A673 (cell line): ENCODE measurements around the gene SLC27A4. TPM values are rescaled to one million over a fixed set of nuclear protein-coding genes. Genes with fewer than 3 reads are reported as not detected.

Source experiments
- BruUV-seq: library from RNA; stranded (reverse); fragments of 400-500 nt; replicated peaks from 2 replicates; lab custom pipeline; 2021; lab: Mats Ljungman, UMichigan
- CTCF ChIA-PET: fragments of 300-600 bp; sonication (Branson Sonifier 250); formaldehyde crosslinking; loops from one replicate; lab custom pipeline; 2022; ENCODE audit warnings: antibody characterized with exemption; lab: Charles Lee
- POLR2A ChIA-PET: fragments of 300-600 bp; sonication (Branson Sonifier 250); formaldehyde crosslinking; loops from one replicate; lab custom pipeline; 2022; ENCODE audit warnings: antibody characterized with exemption; ENCODE audit not compliant: low non-redundant PET; lab: Charles Lee
- DNase-seq: peaks from one replicate; pipeline ENCODE4 v3.0.0-alpha.2; 2015; ENCODE audit warnings: low spot score
- H3K27ac ChIP-seq: fragments of 200-600 bp; sonication (generic); 2 replicates; pipeline ENCODE4 v1.5.1; 2016; ENCODE audit warnings: mixed run types, low read depth, mild to moderate bottlenecking, mixed read lengths, antibody characterized with exemption, low read length; ENCODE audit not compliant: poor library complexity, severe bottlenecking
- H3K27me3 ChIP-seq: fragments of 200-600 bp; sonication (generic); replicated peaks from 2 replicates; pipeline ENCODE4 v1.6.1; 2017; ENCODE audit warnings: mixed run types, low read depth, mild to moderate bottlenecking, mixed read lengths, antibody characterized with exemption, low read length; ENCODE audit not compliant: insufficient read depth, poor library complexity
- H3K36me3 ChIP-seq: fragments of 200-600 bp; sonication (generic); 2 replicates; pipeline ENCODE4 v1.6.1; 2016; ENCODE audit warnings: mixed run types, mild to moderate bottlenecking, mixed read lengths, antibody characterized with exemption, low read length; ENCODE audit not compliant: insufficient read depth, poor library complexity, severe bottlenecking
- H3K4me1 ChIP-seq: fragments of 200-600 bp; sonication (generic); 2 replicates; pipeline ENCODE4 v1.6.1; 2017; ENCODE audit warnings: mixed run types, mild to moderate bottlenecking, mixed read lengths, antibody characterized with exemption, low read length; ENCODE audit not compliant: insufficient read depth, poor library complexity, severe bottlenecking
- H3K4me3 ChIP-seq: fragments of 200-600 bp; sonication (generic); 2 replicates; pipeline ENCODE4 v1.5.1; 2016; ENCODE audit warnings: low read depth, mixed run types, mild to moderate bottlenecking, mixed read lengths, low read length; ENCODE audit not compliant: poor library complexity, severe bottlenecking
- H3K9me3 ChIP-seq: fragments of 200-600 bp; sonication (generic); 2 replicates; pipeline ENCODE4 v1.6.1; 2016; ENCODE audit warnings: mixed run types, low read depth, mild to moderate bottlenecking, mixed read lengths, antibody characterized with exemption, low read length; ENCODE audit not compliant: poor library complexity, severe bottlenecking
- EZH2 ChIP-seq: fragments of 200-600 bp; sonication (generic); IDR thresholded peaks from 2 replicates; pipeline ENCODE4 v1.6.1; 2017; ENCODE audit warnings: borderline replicate concordance, low read depth, mild to moderate bottlenecking, mixed read lengths, antibody characterized with exemption, low read length; ENCODE audit not compliant: poor library complexity, severe bottlenecking
- intact Hi-C: fragments of 100-400 bp; cut with micrococcal nuclease; formaldehyde crosslinking; loops from one replicate; pipeline ENCODE4 v1.10.0; 2022; ENCODE audit not compliant: unreplicated experiment
- total RNA-seq: library from RNA; stranded (reverse); gene quantifications from 2 replicates; pipeline ENCODE4 v1.2.3, GENCODE V29; 2021
- TF ChIP-seq, protein P1 (sequence below): fragments of 300-800, 200-600 bp; sonication (generic); conservative IDR thresholded peaks from 2 replicates; pipeline ENCODE4 v1.5.1; 2017; ENCODE audit warnings: low read depth, mild to moderate bottlenecking, antibody characterized with exemption, low read length, moderate library complexity, mixed read lengths

The SLC27A4 gene
- total RNA-seq, 1 experiment from 2014 or later, result 39.1 TPM

DNA sequence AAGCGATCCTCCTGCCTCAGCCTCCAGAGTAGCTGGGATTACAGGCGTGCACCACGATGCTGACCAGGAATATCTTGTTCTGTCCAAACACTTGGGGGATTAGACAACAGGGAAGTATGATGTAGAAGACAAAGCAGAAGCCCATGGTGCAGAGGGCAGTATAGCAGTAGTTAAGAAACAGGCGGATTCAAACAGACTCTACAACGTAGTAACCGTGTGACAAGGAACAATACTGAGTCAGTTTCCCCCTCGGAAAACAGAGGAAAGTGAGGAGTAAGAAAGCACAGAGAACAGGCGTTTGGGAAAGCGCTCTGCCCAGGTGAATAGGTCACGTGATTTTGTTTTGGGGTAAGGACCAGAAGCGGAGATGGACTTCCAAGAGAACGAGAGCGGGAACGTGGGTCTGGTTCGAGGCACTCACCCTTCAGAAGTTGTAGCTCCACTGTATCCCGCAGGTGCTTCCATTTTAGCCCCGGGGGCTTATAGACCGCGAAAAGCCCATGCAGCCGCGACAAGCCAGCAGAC, 18.4 kb upstream of the SLC27A4 start:
- no peak for DNase-seq
- TF ChIP-seq EZH2, result no peak
- TF ChIP-seq, protein P1, sequence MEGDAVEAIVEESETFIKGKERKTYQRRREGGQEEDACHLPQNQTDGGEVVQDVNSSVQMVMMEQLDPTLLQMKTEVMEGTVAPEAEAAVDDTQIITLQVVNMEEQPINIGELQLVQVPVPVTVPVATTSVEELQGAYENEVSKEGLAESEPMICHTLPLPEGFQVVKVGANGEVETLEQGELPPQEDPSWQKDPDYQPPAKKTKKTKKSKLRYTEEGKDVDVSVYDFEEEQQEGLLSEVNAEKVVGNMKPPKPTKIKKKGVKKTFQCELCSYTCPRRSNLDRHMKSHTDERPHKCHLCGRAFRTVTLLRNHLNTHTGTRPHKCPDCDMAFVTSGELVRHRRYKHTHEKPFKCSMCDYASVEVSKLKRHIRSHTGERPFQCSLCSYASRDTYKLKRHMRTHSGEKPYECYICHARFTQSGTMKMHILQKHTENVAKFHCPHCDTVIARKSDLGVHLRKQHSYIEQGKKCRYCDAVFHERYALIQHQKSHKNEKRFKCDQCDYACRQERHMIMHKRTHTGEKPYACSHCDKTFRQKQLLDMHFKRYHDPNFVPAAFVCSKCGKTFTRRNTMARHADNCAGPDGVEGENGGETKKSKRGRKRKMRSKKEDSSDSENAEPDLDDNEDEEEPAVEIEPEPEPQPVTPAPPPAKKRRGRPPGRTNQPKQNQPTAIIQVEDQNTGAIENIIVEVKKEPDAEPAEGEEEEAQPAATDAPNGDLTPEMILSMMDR, result no peak
- Histone ChIP-seq H3K4me3 (peak overlapping the region; percentile 98), H3K27me3 (no peaks in the 10 kb centered on the region), H3K36me3 (peaks cover 28% of the 10 kb centered on the region), H3K9me3 (no peaks in the 10 kb centered on the region), H3K4me1 (peaks cover 13% of the 10 kb centered on the region), H3K27ac (peak overlapping the region; percentile 98)
- intact Hi-C loops, result no loop called here
- TSS peak; percentile 78 for BruUV-seq
- ChIA-PET CTCF (no interaction called here), POLR2A (no interaction called here)

DNA sequence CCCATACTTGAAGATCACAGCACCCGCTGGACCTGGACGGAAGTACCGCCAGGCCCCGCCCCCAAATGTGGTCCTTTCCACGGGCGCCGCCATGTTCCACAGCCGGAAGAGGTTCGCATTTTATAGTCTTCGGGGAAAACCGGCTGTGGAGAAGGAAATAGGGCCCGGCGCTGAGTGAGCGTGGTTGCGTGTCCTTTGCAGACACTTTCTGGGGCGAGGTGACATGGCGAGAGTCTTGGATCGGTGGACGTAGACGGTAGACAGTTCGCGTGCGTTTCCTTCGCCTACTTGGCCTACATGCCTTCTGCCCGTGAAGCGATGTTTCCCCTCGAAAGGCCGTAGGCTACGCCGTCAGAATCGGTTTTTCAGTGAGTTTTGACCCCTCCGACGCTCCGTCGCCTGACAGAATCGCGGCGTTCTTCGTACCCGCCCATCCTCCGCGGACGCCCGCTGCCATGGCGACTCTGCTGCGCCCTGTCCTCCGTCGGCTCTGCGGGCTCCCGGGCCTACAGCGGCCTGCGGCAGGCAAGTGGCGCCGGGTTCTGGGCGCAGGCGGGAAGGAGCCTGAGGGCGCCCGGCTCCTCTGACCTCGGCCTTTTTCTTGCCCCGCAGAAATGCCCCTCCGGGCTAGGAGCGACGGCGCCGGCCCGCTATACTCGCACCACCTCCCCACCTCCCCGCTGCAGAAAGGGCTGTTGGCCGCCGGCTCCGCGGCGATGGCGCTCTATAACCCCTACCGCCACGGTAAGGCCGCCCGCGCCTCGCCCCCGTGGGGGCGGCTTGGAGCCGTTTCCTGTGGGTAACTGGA, 17.7 kb upstream of the SLC27A4 start, which contains the start of the genes COQ4 and TRUB2:
Gene COQ4, plus strand, starts transcription at position 436 of the 808 bp plus-strand sequence. Its CDS starts 20 bp downstream, at position 456.
Gene TRUB2, minus strand, starts transcription at position 44 of the 808 bp plus-strand sequence. Its CDS starts 39 bp downstream, at position 5.
- H3K9me3 ChIP-seq, result no peaks in the 10 kb centered on the region
- H3K27ac ChIP-seq, result peak within 1 kb of the TSS; percentile 98
- no peak for TF ChIP-seq EZH2
- TF ChIP-seq, protein P1, result no peak
- CTCF ChIA-PET, result no interaction called here
- peaks cover 13% of the 10 kb centered on the region for H3K4me1 ChIP-seq
- POLR2A ChIA-PET, result interaction anchor here (0.7 kb wide), 1 partner anchor 337 kb away, joined by 3 read pairs; no protein-coding TSS in a partner anchor
- no peaks in the 10 kb centered on the region for H3K27me3 ChIP-seq
- DNase-seq, result peak; percentile 98
- H3K4me3 ChIP-seq, result peak within 1 kb of the TSS; percentile 98
- BruUV-seq, result no TSS peak
- intact Hi-C loops, result no loop called here
- H3K36me3 ChIP-seq, result peaks cover 21% of the 10 kb centered on the region

DNA sequence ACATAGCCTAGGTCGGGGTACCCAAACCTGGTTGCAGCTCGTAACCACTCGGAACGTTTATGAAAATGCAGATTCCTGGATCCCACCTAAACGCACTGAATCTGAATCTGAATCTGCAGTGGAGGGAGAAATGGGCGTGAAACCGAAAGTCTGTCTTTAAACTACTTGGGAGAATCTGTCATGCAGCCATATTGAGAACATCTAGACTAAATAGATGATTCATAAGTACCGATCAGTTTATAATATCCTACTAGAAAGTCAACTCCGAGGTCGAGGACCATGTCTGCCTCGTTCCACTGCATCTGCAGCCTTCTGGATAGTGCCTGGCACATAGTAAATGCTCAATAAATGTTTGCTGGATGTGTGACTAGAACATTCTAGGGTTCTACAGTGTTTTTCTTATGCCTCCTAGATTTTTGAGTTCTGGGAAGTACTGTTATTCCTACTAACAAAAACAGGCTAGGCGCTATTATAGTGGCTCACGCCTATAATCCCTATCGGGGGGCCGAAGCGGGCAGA, 17.1 kb upstream of the SLC27A4 start:
- Histone ChIP-seq H3K27me3 (no peaks in the 10 kb centered on the region), H3K9me3 (no peaks in the 10 kb centered on the region), H3K36me3 (peaks cover 19% of the 10 kb centered on the region), H3K4me3 (peak overlapping the region; percentile 98), H3K27ac (peak overlapping the region; percentile 98), H3K4me1 (peaks cover 13% of the 10 kb centered on the region)
- DNase-seq, result no peak
- CTCF ChIA-PET, result no interaction called here
- TF ChIP-seq, protein P1, result no peak
- no peak for TF ChIP-seq EZH2
- POLR2A ChIA-PET, result interaction anchor here (0.7 kb wide), 1 partner anchor 337 kb away, joined by 3 read pairs; no protein-coding TSS in a partner anchor
- BruUV-seq, result TSS peak; percentile 66
- intact Hi-C loops, result no loop called here
